Measurements from ENCODE around the gene CHCHD6.

Gene CHCHD6

GRCh38 chr3:126671521-126671920 is 32.5 kb upstream of the CHCHD6 start:
- no peak for DNase-seq

GRCh38 chr3:126672340-126672739 is 31.7 kb upstream of the CHCHD6 start:
- no peak for DNase-seq

DNA sequence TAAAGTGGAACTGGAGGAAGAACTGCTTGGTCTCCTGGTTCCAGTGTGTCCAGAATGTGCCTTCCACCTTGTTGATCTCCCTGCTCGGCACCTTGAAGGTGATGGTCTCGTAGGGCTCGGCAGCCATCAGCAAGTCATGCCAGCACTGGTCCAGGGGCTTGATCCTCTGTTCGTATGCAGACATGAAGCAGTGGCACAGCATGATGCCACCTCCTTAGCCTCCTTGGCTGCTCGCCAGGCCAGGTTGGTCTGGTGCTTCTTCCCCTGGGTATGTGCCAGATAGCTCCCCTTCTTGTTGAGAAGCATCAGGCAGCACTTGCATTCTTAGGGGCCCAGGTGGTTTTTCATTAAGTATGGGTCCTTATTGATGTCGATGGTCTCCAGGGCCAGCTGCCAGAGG is 31.3 kb upstream of the CHCHD6 start:
- no peak for DNase-seq

DNA sequence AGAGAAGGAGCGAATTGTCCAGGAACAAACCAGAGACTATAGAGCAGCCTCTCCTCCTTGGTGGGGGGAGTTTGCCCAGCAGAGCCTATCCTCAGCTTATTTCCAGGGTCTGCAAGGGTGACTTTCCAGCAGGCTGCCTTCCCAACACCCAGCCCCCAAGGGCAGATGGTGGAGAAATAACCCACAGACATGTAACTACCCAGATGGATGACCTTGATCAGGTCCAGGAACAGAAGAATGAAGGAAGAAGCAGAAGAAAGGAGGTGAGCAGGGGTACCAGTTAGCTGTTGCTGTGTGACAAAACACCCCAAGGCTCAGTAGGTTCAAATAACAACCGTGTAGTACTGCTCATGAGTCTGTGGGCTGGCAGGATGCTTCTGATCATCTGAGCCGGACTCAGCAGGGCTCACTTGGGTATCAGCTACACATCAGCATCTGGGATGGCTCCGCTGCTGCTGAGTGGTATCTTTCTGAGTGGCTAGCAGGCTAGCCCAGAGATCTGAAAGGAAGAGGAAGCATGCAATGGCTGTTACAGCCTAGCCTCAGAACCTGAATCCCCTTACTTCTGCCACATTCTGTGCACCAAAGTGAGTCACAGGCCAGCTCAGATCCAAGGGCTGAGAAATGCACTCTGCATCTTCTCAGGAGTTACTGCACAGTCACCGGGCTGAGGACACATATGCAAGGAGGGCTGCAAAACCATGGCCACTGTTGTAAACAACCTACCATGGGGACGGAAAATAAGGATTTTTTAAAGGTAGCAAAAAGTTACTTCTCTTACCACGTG is 26.9 kb upstream of the CHCHD6 start:
- no peak for DNase-seq

DNA sequence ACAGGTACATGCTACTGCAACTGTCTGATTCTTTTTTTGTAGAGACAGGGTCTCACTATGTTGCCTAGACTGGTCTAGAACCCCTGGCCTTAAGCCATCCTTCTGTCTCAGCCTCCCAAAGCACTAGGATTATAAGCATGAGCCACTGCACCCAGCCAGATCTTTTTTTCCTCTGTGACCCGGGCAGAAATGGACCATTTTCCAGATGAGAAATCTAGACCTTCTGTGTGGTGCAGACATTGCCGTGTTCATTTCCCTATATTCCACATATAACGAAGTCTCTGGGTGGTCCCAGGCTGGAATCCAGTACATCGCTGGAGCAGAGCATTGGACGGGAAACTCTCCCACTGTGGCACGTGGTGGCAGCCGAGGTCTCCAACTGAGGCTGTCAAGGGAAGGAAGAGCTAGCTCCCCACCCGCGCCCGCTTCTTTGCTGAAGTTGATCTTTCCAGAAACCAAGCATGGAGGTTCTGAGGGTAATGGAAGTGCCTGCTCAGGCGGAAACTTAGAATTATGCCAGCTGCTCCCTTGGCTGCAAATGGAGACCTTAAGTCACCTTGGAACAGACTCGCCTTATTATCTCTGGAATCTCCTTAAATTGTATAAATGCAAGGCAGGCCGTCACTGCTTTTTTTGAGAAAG is 26.1 kb upstream of the CHCHD6 start:
- DNase-seq: no peak

- DNase-seq: no peak
These were observed 25.2 kb upstream of the CHCHD6 start for GRCh38 chr3:126678693-126679317.

GRCh38 chr3:126679318-126679751 is 24.7 kb upstream of the CHCHD6 start:
- DNase-seq: peak; percentile 58

GRCh38 chr3:126679831-126680666 is 24.0 kb upstream of the CHCHD6 start:
- no peak for DNase-seq

DNA sequence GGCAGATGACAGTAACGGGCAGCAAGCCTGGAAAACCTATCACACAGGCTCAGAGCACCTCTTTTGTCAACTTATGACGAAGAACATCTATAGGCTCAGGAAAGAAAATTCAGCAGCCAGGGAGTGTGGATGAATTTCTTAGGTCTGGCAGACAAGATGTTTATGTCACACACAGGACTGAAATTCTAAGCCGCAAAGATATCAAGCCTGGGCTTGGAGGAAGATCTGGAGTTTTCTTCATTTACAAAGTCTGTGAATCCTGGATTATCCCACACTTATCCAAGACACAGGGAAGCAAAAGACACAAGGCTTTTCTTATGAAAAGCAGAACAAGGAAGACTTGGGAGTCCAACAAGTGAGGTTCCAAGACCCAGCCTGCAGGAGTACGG is 23.4 kb upstream of the CHCHD6 start:
- no peak for DNase-seq

- DNase-seq: no peak
These were observed 22.0 kb upstream of the CHCHD6 start for GRCh38 chr3:126682009-126682408.

- no peak for DNase-seq
These were observed 21.0 kb upstream of the CHCHD6 start for GRCh38 chr3:126683069-126683468.

DNA sequence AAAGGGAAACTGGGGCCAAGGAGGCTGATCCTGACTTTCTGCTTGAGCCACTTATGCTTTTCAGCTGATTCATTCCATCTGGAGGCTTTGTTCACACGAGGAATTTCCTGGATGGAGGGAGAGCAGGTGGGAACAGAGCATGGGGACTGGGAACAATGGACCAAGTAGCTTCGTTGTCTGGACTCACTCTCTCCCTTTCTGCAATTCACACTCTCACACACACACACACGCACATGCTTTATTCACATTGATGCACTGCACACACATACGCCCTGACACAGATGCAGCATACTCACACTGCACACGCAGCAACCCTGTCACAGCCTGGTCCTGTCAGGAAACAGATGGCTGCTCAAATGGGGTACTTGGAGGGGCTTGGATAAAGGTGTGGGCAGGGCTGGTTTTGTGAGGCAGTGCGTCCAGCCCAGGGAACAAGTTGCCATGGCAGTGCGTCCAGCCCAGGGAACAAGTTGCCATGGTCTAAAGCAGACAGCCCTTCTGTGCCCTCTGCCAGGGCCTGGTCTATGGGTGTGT is 19.8 kb upstream of the CHCHD6 start:
- DNase-seq: no peak

DNA sequence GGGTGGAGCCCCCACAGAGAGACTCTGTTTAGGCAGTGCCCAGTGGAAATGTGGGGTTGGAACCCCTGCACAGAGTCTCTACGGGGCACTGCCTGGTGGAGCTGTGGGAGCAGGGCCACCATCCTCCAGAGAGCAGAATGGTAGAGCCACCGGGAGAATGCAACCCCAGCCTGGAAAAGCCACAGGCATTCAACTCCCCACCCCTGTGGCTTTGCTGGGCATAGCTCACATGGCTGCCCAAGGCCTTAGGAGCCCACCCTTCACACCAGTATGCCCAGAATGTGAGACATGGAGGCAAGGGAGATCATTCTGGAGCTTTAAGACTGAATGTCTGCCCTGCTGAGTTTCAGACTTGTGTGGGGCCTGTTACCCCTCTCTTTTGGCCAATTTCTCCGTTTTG is 19.0 kb upstream of the CHCHD6 start:
- no peak for DNase-seq

GRCh38 chr3:126685493-126685892 is 18.5 kb upstream of the CHCHD6 start:
- DNase-seq: no peak

GRCh38 chr3:126691765-126692164 is 12.3 kb upstream of the CHCHD6 start:
- DNase-seq: no peak

DNA sequence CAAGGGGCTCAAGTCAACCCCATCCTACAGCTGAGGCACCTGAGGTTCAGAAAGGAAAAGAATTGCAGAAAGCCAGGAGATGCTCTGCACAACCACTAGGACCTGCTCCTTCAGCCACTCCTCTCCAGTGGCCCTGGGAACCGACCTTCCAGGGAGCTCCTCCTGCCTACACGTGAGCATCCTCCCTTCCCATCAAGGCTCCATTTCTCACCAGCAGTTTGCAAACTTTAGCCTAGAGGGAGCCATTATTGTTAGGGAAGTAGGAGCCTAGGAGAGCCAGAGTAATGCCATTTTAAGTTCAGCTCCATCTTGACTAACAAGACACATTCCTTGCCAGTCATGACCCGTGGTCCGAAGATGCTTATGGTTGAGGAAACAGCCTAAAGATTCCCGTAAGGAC is 11.2 kb upstream of the CHCHD6 start:
- DNase-seq: no peak

DNA sequence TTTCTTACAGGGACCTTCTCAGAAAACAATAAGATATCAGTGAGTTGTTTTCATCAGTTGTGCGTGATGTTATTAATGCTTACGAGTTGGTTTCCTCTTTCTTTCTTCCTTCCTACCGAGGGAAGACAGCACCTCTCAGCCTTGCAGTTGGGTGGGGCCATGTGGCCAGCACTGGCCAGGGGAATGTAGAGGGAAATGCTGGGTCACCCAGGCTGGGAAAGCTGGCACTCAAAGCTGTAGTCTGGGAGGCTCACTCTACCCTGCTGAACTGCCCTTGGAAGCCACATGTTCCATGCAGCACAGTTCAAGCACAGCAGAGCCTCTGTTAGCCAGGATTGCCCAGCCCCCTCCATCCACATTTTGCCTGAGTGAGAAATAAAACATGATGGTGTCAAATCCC is 10.1 kb upstream of the CHCHD6 start:
- DNase-seq: no peak

GRCh38 chr3:126696701-126697267 is 7.3 kb upstream of the CHCHD6 start:
- no peak for DNase-seq

DNA sequence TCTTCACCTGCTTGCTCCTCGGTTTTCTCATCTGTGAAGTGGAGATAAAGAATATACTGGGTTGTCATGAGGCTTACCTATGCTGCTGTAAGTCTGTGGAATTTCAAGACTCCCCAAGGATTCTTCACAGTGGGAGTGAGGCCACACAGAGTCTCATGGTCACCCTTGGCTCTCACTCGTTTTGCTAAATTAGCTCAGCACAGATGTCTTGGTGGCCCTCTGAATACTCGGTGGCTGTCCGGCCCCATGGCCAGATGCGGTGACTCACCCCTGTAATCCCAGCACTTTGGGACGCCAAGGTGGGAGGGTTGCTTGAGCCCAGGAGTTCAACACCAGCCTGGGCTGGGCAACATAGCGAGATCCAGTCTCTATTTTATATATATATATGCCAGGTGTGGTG is 5.0 kb upstream of the CHCHD6 start:
- DNase-seq: no peak

DNA sequence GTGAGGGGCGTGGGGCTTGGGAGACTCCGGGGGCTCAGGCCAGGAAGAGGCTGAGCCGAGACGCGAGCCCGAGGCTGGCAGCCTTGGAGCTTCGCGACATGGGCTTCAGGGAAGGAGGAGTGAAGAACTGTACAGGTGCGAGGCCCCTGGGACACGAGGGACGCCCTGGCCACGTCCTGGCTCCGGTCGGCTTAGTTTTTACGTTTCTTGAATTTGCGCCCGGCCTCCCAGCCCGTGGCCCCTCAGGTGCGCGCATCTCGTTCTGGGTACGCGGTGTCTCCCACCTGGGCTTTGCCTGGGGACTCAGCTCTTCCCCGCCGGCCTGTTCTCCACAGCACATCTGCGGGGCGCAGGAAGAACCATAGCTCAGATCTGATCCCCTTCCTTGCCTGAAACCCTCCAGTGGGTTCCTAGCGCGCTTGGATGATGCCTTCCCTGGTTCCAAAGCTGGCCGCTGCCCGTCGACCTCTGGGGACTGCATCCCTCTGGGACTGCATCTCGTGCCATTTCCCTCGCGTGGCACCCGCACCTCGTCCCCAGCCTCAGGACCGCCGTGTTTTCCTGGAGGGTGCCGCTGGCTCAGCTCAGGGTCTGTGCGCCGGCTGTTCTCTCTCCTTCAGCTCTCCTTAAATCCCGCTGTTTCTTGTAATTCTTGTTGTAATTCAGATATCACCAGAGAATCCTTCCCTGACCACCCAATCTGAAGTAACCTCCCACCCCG is 614 bp downstream of the CHCHD6 start:
- no peak for DNase-seq

GRCh38 chr3:126706631-126707030 is 2.6 kb downstream of the CHCHD6 start:
- no peak for DNase-seq
